PC-3 (cell line): ENCODE results near the gene CELF2. TPM values are rescaled to one million over a fixed set of nuclear protein-coding genes. Genes with fewer than 3 reads are reported as not detected.
"Not testable (repeated sequence)": the region's sequence is repeated elsewhere in the genome, so short reads cannot be mapped to it uniquely, and the experiment has no call there.

Experiments
- ATAC-seq: fragments of 200-7000 bp; cut with Tn5 transposase; 2 replicates; pipeline ENCODE4 v1.9.1; 2020; ENCODE audit warnings: mild to moderate bottlenecking, moderate library complexity
- BruUV-seq: library from RNA; stranded (reverse); fragments of 400-500 nt; replicated peaks from 2 replicates; lab custom pipeline; 2021; lab: Mats Ljungman, UMichigan
- CTCF ChIA-PET: fragments of 300-600 bp; sonication (Branson Sonifier 250); formaldehyde crosslinking; loops from one replicate; lab custom pipeline; 2022; ENCODE audit warnings: antibody characterized with exemption; lab: Charles Lee
- POLR2A ChIA-PET: fragments of 300-600 bp; sonication (Branson Sonifier 250); formaldehyde crosslinking; loops from one replicate; lab custom pipeline; 2022; ENCODE audit warnings: antibody characterized with exemption; ENCODE audit not compliant: unreplicated experiment; lab: Charles Lee
- DNase-seq: peaks from one replicate; pipeline ENCODE4 v3.0.0-alpha.2; 2015
- H2AFZ ChIP-seq: fragments of 300-600 bp; sonication (generic); 2 replicates; pipeline ENCODE4 v1.6.0; 2016; ENCODE audit warnings: antibody characterized with exemption, low read length
- H3F3A ChIP-seq: fragments of 300-600 bp; sonication (generic); one replicate; pipeline ENCODE4 v1.6.0; 2017; ENCODE audit warnings: antibody characterized with exemption, low read length, control low read depth, mild to moderate bottlenecking; ENCODE audit not compliant: unreplicated experiment
- H3K27ac ChIP-seq: fragments of 300-600 bp; sonication (generic); 2 replicates; pipeline ENCODE4 v1.5.1; 2016; ENCODE audit warnings: mild to moderate bottlenecking, low read length
- H3K27me3 ChIP-seq: fragments of 300-600 bp; sonication (generic); 2 replicates; pipeline ENCODE4 v1.6.1; 2016; ENCODE audit warnings: low read length, mixed read lengths
- H3K36me3 ChIP-seq: fragments of 300-600 bp; sonication (generic); 2 replicates; pipeline ENCODE4 v1.6.1; 2016; ENCODE audit warnings: low read depth, mixed run types, low read length, mixed read lengths
- H3K4me1 ChIP-seq: fragments of 300-600 bp; sonication (generic); 2 replicates; pipeline ENCODE4 v1.5.1; 2016; ENCODE audit warnings: low read length; ENCODE audit not compliant: insufficient read depth
- H3K4me2 ChIP-seq: fragments of 300-600 bp; sonication (generic); 2 replicates; pipeline ENCODE4 v1.6.0; 2016; ENCODE audit warnings: low read length
- H3K4me3 ChIP-seq: fragments of 300-600 bp; sonication (generic); 2 replicates; pipeline ENCODE4 v1.5.1; 2016; ENCODE audit warnings: mild to moderate bottlenecking, low read length, mixed read lengths
- H3K79me2 ChIP-seq: fragments of 300-600 bp; sonication (generic); 2 replicates; pipeline ENCODE4 v1.6.1; 2017; ENCODE audit warnings: low read length, mixed read lengths
- H3K9ac ChIP-seq: fragments of 300-600 bp; sonication (generic); 2 replicates; pipeline ENCODE4 v1.6.0; 2016; ENCODE audit warnings: mild to moderate bottlenecking, low read length
- H3K9me2 ChIP-seq: fragments of 300-600 bp; sonication (generic); replicated peaks from 2 replicates; pipeline ENCODE4 v1.6.1; 2016; ENCODE audit warnings: mixed run types, low read length, mixed read lengths
- H3K9me3 ChIP-seq: fragments of 300-600 bp; sonication (generic); 2 replicates; pipeline ENCODE4 v1.6.1; 2016; ENCODE audit warnings: low read length, mixed read lengths
- H4K20me1 ChIP-seq: fragments of 300-600 bp; sonication (generic); 2 replicates; pipeline ENCODE4 v1.6.1; 2016; ENCODE audit warnings: low read length, mixed read lengths
- CTCF ChIP-seq: fragments of 300-600 bp; sonication (generic); conservative IDR thresholded peaks from 2 replicates; pipeline ENCODE4 v1.5.1; 2017; ENCODE audit warnings: antibody characterized with exemption, low read depth, mild to moderate bottlenecking, low read length
- EZH2 ChIP-seq: fragments of 300-600 bp; sonication (generic); IDR thresholded peaks from one replicate; pipeline ENCODE4 v1.6.1; 2017; ENCODE audit warnings: antibody characterized with exemption, mild to moderate bottlenecking, low read length; ENCODE audit not compliant: unreplicated experiment
- EZH2phosphoT487 ChIP-seq: fragments of 300-600 bp; sonication (generic); IDR thresholded peaks from 2 replicates; pipeline ENCODE4 v1.6.1; 2018; ENCODE audit warnings: mild to moderate bottlenecking, antibody characterized with exemption, low read length, borderline replicate concordance
- intact Hi-C: fragments of 100-400 bp; cut with micrococcal nuclease; formaldehyde crosslinking; loops from 2 replicates; pipeline ENCODE4 v1.9.0; 2023
- total RNA-seq: library from RNA; depleted of rRNA; stranded (reverse); fragments of >200 nt; gene quantifications from 2 replicates; pipeline ENCODE4 v1.2.3, GENCODE V29; 2014

CELF2 gene
- total RNA-seq, 1 experiment from 2014 or later, result not detected

GRCh38 chr10:11181978-11182377, 164.3 kb downstream of the CELF2 start:
- Histone ChIP-seq H2AFZ (no peak overlapping the region), H3K9ac (no peak overlapping the region), H3K4me2 (no peak overlapping the region), H3K4me3 (no peak overlapping the region), H3K27ac (no peak overlapping the region), H3F3A (no peaks in the 10 kb centered on the region), H3K4me1 (no peaks in the 10 kb centered on the region), H3K9me3 (no peaks in the 10 kb centered on the region), H3K9me2 (no peaks in the 10 kb centered on the region), H3K27me3 (no peaks in the 10 kb centered on the region), H3K36me3 (no peaks in the 10 kb centered on the region), H3K79me2 (no peaks in the 10 kb centered on the region), H4K20me1 (no peaks in the 10 kb centered on the region)
- ChIA-PET POLR2A (no interaction called here), CTCF (no interaction called here)
- no TSS peak for BruUV-seq
- intact Hi-C loops, result no loop called here
- DNase-seq, result no peak
- no peak for ATAC-seq
- TF ChIP-seq EZH2 (no peak), EZH2phosphoT487 (no peak), CTCF (no peak)

- intact Hi-C loops, result no loop called here
- Histone ChIP-seq H3F3A (no peaks in the 10 kb centered on the region), H3K4me2 (no peak overlapping the region), H3K27ac (no peak overlapping the region), H3K4me1 (no peaks in the 10 kb centered on the region), H3K27me3 (no peaks in the 10 kb centered on the region), H3K79me2 (no peaks in the 10 kb centered on the region), H3K9me2 (no peaks in the 10 kb centered on the region), H3K9me3 (no peaks in the 10 kb centered on the region), H2AFZ (no peak overlapping the region), H3K36me3 (no peaks in the 10 kb centered on the region), H3K4me3 (no peak overlapping the region), H4K20me1 (no peaks in the 10 kb centered on the region), H3K9ac (no peak overlapping the region)
- no peak for ATAC-seq
- CTCF ChIA-PET, result no interaction called here
- TF ChIP-seq EZH2, result no peak
- no peak for TF ChIP-seq CTCF
- no peak for TF ChIP-seq EZH2phosphoT487
- BruUV-seq, result no TSS peak
- DNase-seq, result no peak
- POLR2A ChIA-PET, result no interaction called here
These were observed 165.3 kb downstream of the CELF2 start for GRCh38 chr10:11183015-11183414.

GRCh38 chr10:11184093-11184492, 166.4 kb downstream of the CELF2 start:
- no peak overlapping the region for H2AFZ ChIP-seq
- POLR2A ChIA-PET, result no interaction called here
- intact Hi-C loops, result no loop called here

GRCh38 chr10:11185128-11185665, 167.5 kb downstream of the CELF2 start:
- H3K27me3 ChIP-seq, H3K9me2 ChIP-seq, H3K4me3 ChIP-seq, POLR2A ChIA-PET, H3K79me2 ChIP-seq, BruUV-seq, H3K4me1 ChIP-seq, H3K27ac ChIP-seq, H4K20me1 ChIP-seq, ATAC-seq, H3K9ac ChIP-seq, DNase-seq, H2AFZ ChIP-seq, intact Hi-C loops, H3K36me3 ChIP-seq, H3K9me3 ChIP-seq, H3K4me2 ChIP-seq, CTCF ChIA-PET, H3F3A ChIP-seq: not testable (repeated sequence)

More at GRCh38 chr10:11184093-11184492, 166.4 kb downstream of the CELF2 start:
- H3F3A ChIP-seq, result no peaks in the 10 kb centered on the region
- H3K79me2 ChIP-seq, result no peaks in the 10 kb centered on the region
- CTCF ChIA-PET, result no interaction called here
- TF ChIP-seq CTCF, result no peak
- no peak for TF ChIP-seq EZH2phosphoT487
- no peak for TF ChIP-seq EZH2
- no peaks in the 10 kb centered on the region for H4K20me1 ChIP-seq
- H3K9me3 ChIP-seq, result no peaks in the 10 kb centered on the region
- no peak overlapping the region for H3K9ac ChIP-seq
- no peaks in the 10 kb centered on the region for H3K9me2 ChIP-seq
- DNase-seq (no peak), ATAC-seq (no peak)
- no peak overlapping the region for H3K27ac ChIP-seq
- H3K4me1 ChIP-seq, result no peaks in the 10 kb centered on the region
- no TSS peak for BruUV-seq
- no peaks in the 10 kb centered on the region for H3K36me3 ChIP-seq
- H3K4me2 ChIP-seq, result no peak overlapping the region
- H3K4me3 ChIP-seq, result no peak overlapping the region
- no peaks in the 10 kb centered on the region for H3K27me3 ChIP-seq
